Measurements from ENCODE around the gene PARL.
A peak's percentile ranks its signal among the peaks of the same experiment; 100 is the strongest.

Gene PARL

DNA sequence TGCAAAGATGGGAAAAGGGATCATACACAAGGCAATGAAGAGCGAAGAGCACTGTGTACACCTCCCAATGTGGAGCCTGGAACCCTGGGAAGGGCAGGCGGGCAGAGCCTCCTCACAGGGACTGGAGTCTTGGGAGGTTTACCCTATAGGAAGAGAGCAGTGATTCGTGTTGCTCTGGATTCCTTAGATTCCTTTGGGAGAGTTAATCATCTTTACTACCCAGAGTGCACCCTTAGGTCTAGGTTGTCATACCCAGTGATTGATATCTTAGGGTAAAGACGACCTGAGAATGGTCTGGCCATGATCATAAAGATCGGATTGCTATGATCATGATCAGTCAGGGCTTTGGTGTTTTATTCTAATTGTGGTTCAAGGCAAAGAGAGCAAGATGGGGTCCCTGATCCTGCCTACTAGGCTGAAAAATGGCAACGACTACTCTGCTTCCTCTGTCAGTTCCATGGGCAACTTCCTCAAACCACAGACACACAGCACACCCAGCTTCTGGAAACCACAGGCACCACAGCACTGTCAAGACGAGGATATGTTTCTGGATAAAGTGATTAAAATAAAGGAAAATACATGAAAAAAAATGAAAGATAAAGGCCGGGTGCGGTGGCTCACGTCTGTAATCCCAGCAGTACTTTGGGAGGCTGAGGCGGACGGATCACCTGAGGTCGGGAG is 38.9 kb downstream of the PARL start:
- DNase-seq, result no peak

DNA sequence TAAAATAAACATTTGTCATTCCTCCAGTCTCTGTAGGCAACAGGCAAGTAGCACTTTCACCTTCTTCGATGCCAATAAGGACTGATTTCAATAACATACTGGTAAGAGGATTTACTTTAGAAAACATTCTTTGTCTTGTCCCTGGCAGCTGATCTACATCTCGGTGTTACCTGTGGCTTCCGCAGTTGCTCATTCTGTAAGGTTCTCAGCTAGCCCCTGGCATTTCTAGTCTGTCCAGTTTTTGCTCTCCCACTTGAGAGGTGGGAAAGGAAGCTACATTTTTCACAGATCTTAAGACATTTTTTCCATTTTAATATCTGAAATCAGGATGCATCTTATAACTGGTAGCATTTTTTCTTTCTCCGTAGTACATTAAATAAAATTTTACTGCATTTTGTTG is 39.6 kb downstream of the PARL start:
- no peak for DNase-seq

DNA sequence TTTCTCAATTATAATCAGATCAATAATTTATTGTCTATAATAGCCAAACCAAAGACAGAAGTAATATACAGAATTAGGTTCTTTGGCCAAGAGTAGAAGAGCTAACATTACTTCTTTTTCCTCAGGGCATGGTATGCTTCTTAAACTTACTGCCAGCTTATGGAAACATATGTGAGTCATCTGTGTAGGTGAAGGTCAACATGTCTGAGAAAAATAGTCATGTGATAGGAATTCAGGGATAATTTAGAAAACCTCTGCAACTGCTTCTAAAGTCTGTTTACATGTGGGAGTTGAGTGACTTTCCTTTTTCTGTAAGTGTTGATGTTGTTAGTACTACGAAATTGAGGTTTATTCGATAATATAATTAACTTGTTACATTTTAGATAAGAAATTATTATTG is 40.1 kb downstream of the PARL start:
- no peak for DNase-seq

DNA sequence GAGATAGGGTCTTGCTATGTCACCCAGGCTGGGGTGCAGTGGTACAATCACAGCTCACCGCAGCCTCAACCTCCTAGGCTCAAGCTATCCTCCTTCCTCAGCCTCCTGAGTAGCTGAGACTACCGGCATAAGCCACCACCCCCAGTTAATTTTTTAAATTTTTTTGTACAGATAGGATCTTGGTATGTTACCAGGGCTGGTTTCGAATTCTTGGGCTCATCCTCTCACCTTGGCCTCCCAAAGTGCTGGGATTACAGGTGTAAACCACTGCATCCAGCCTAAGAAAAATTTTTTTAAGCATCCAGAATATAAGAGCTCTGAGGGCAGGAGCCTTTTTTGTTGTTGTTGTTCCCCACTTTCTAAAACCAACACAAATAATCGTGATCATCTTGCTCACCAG is 44.9 kb downstream of the PARL start:
- DNase-seq, result no peak

DNA sequence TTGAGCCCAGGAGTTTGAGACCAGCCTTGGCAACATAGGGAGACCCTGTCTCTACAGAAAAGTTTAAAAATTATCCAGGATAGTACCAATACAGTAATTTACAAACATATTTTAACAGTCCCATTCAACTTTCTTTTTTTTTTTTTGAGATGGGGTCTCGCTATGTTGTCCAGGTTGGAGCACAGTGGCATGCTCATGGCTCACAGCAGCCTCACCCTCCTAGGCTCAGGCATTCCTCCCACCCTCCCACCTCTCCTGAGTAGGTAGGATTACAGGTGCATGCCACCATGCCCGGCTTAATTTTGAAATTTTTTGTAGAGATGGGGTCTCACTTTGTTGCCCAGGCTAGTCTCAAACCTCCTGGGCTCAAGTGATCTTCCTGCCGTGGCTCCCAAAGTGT is 46.8 kb downstream of the PARL start:
- DNase-seq, result no peak

DNA sequence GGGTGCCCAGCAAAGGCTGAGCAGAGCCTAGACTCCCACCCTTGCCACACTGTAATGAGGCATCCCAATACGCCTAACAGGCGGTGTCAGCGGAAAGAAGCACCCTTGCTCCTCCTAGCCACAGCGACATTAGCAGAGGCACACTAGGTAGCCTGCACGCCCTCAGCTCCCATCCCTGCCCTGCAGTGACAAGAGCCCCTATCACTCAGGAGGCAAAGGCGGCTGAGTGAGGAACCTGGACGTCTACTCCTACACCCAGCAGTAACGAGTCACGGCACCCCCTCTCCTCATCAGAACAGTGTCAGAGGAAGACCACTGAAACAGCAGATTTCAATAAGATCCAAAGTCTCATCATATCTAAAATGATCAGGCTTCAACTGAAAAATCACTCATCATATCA is 47.3 kb downstream of the PARL start:
- no peak for DNase-seq

DNA sequence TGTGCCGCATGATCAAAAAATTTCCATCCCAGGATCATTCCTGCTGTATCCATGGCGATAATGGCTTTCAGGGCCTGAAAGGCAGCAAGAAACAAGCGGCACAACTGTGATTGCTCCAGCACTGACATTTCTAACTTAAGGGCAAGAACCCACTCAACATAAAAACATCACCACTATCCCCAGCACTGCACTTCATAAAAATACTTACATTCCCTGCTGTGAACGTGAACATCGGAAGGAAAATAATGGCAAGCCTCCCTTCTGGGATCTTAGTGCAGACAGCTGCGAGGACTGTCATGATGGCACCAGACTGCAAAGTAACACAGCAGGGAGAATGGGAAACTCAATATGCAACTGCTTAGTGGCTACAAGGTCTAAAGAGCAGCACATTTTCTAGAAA is 51.2 kb downstream of the PARL start:
- no peak for DNase-seq

DNA sequence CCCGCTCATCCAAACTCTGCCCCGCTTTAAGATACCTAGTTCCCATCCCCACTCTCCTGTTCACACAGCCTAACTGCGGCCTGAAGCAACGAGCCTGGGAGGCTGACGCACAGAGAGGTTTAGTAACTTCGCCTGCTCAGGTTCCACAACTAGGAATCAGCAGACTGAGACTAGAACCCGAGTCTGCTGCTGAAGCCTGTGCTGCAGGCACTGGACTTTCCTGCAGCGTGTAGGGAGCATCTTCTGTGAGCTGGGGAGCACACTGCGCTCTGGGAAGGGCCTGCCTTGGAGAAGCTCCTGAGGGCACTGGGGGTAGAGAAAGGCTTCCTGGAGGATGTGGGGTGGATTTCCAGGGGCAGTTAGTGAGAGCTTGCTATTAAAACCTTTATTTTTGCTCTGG is 54.5 kb downstream of the PARL start:
- DNase-seq, result no peak

DNA sequence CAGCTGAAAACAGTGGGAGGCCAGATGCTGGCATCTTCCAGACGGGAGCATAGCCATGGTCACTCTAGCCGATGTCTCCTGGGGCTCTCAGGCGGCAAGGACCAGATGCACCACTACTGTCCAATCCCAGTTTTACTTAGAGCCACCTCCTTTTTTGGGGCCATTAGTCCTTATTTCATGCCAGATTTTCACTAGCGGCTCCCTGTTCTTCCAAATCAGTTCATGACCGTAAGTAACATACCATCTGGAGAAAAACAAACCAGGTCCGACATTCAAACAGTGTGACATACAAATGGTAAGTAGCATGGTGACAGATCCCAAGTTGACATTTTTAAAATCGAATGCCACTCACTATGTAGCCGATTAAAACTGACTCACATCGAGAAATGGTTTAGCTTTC is 55.2 kb downstream of the PARL start:
- no peak for DNase-seq

DNA sequence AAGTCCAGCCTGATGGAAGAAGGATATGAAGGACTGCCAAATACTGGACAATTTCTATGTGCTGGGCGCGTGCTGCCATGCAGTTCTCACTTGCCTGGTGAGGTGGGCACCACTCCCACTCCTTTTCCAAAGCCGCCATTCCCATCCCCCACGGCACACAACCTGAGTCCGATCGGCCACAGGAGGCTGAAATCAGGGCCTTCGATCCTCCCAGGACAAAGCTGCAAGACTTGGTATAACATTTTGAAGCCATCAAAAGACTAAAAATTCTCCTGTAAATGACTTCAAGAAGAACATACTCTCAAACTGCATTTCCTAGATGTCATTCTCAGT is 56.2 kb downstream of the PARL start:
- DNase-seq, result no peak

DNA sequence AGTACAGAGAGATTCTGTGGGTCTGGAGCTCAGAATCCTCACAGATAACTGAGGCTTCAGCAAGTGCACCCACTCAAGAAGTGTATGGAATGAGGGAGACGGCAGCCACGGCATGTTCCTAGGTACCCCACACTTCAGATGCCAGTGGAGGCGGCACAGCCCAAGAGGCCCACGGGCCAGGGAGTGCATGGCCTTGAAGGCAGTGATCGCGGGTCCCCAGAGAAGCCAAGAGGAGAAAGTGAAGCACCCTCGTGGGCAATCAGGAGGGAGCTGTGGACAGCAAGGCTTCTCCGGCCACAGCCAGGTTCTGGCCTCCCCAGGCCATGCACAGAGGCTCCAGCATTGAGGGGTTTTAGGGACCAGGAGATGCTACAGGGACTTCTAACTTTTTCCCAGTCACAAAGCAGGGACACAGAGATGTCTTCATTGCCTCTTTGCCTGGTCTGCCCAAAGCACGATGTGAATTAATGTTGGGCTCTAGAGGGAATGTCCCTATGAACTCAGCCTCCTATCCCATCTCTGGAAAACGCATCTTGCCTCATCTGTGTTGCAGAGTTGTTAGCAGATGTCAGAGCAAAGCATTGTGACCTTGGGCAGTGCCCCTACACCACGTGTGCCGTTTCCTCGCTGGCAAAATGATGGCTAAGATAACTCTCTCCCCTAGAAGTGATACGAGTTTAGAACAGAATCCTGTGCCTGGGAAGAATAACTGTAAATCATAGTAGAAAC is 56.7 kb downstream of the PARL start:
- DNase-seq, result no peak

DNA sequence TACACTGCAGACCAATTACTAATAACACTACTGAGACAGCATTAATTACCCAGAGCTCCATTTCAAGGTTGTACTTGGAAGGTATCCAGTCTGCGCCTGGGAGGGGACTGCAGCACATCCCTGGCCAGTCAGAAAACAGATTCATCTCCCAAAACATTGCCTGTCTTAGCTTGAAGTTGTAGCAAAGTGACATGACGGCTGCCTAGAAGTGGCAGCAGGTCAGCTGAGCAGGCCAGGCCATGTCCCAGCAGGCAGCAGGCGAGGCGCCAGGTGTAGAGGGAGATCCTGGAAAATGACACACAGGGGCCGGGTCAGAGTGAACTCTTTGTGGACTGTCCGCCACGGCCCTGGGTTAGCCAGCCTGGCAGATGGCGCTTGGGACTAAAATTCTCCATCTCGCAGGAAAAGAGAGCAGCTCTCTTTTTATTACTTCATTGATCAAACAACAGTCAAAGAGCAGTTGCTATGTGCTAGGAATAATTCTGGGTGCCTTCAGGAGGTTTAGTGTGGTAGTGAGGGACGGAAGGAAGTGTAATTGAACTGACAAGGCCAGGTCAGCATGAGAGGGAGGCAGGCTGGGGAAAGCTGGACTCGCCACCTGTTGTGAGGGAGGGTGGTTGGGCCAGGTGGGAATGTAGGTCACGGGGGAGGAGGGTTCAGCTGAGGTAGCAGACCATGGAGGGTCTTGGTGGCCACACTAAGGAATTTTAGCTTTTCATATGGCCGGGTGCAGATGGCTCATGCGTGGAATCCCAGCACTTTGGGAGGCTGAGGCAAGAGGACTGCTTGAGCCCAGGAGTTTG is 58.0 kb downstream of the PARL start:
- no peak for DNase-seq

DNA sequence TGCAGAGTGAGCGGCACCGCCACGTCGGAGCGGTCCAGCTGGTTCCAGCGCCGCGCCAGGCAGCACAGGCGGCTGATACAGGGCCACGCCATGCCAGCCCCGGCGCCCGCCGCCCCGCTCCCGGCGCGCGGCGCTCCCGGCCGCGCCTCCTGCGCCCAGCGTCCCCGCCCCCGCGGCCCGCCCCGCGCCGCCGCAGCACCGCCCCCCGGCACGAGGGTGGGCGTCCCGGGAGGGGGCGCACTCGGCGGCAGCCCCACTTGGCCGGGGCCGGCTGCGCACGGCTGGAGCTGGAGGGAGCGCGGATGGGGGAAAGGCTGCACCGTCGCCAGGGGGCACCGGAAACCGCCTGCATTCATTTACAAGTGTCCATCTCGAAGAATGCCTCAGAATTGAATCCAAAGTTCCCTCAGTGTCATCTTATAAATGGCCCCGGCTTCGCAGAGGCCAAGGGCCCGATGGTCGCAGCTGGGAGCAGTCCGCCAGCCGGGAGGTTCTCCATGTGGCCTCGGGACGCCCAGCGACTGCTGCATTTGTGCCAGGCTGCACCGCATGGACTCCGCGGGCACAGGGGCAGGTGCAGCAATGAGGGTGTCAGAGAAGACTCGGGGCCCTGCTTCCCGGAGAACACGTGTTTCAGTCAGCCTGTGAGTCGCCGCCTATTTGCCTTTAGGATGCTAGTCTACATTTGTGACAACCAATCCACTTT is 59.1 kb downstream of the PARL start, which contains the start of gene MAP6D1:
Gene MAP6D1, minus strand, starts transcription at position 122 of the 706 bp plus-strand sequence. Its CDS starts 30 bp downstream, at position 92.
- peak; percentile 47 for DNase-seq

DNA sequence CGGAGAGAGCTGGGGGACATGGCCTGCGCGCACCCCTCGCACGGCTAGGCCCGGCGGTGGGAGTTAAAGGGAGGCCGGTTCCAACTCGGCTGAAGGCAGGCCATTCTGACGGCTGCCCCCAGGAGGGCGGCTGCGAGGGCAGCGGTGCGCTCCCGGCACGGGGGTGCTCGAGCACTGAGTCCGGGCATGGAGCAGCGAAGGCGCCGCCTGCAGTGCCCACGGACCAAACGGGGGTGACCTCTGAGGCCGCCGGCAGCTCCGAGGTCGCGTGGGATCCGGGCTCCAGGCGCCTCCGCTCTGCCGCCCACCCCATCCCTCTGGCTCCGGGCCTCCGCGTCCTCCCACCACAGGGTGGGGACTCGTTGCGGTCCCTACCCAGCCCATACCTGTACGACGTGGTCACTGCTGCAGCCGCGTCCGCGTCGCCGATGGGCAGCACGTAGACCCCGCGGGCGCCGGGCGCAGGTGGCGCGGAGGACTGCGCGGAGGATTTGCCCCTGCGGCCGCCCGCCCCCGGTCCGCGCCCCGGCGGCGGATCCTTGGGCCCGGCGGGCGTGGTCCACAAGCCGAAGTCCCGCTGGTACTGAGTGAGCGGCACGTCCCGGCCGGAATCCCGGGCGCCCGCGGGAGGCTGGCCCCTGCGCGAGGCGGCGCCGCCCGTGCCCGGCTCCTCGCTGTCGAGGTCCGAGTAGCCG is 59.8 kb downstream of the PARL start:
- DNase-seq, result peak; percentile 34

DNA sequence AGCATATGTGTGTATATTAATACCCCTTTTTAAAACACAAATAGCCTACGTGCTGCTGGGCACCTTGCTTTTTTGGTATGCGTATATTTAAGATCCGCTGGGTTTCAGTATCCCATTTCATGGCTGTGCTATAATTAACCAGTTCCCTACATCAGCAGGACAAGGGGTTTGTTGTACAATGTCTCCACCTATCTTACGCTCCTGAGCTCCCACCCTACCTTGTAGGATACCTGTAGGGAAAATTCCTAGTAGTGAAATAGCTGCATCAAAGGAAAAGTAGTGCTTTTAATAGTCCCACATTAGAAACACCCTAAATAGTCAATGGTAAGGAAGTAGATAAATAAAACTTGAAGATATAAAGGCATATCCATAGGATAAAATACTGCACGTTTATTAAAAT is 60.7 kb downstream of the PARL start:
- no peak for DNase-seq

DNA sequence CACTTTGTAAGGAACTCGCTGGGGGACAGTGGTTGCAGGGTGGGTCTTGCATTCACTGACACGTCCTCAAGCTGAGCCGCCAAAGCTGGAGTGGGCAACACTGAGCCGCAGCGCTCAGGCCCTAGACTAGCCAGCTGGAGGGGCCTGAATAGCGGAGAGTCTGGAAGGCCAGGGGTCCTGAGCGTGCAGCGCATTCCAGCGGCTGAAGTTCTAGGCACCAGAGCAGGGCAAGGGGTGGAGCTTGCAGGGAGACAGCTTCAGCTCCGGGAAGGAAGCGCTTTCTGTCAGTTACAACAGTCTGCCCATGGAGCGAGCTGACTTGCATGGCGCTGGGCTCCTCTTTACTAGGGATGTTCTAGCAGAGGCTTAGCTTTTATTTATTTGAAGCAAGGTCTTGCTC is 62.0 kb downstream of the PARL start:
- no peak for DNase-seq

DNA sequence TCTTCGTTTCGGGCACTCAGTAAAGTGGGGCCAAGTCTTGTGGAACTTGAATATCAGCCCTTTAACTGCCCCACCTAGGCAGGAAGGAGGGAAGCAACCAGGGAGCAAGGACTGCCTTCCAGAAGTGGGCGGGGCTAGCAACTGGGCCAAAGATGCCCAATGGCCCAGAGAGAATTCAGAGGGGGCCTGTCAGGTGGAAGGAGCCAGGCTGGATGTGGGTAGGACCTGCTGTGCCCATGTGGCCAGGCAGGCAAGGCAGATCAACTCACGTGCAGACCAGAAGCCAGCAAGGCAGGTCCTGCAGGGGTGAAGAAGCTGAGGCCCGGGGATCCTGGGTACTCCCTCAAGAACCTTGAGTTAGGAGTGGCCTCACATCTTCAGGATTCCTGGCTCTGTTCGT is 64.8 kb downstream of the PARL start:
- no peak for DNase-seq

DNA sequence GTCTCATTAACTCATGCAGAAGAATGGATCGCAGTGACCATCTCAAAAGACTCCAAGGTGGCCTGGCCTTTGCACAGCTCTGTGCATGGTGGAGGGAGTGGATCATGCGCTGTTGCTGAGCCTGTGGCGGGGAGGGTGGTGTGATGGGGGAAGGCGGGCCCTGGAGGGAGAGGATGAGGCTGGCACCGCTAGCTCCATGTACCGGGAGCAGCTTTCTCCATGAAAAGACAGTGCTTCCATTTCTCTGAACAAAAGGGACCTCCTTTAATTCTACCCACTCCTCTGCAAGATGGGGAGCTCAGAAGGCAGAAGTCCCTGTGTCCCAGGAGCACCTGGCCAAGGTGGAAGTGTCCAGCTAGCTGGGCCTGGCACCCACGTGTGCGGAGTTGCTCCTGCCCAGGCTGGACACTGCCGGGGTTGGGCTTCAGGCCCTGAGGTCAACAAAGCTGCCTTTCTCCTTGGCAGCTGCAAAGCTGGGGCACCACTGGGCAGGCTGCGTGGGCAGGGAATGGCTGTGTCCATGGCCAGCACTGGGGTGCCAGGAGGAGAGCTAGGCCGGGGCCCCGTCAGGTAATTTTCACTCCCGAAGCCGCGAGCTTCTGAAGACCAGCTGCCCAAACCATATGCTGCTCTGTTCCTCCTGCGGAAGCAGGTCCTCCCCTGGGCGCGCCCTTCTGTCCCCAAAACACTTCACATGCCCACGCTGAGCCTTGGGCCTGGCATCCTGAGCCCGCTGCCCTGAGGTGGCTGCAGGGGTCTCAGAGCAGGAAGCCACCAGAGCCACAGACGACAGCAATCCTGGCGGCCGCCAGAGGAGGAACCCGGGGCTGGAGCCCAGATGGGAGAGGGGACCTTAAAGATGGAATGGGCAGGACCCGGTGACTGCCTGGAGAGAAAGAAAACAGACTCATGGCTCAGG is 65.7 kb downstream of the PARL start:
- DNase-seq, result no peak

DNA sequence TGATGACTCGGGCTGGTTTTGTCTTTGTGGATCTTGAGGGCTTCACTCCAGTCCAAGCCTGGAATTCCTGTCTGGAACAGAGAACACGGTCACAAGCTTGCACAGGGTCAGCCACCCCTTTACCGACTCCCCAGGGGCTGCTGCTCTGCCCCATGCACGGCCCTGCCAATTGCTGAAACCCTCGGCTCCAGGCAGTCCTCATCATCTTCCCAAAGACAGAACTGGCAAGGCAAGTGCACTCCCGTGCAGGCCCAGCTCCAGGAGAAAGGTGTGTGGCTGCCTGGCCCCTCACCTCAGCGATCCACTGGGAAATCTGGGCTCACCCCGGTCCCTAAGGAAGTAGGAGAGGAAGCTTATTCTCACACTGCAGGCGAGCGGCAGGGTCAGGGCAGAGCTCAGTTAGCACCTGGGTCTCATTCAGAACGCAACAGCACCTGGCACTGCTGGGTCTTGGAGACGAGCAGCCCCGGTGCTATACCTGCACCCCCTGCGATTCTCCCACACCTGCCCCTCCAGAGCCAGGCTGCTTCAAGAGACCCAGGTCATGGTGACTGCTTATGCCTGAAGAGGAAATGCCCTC is 66.5 kb downstream of the PARL start:
- DNase-seq, result no peak

DNA sequence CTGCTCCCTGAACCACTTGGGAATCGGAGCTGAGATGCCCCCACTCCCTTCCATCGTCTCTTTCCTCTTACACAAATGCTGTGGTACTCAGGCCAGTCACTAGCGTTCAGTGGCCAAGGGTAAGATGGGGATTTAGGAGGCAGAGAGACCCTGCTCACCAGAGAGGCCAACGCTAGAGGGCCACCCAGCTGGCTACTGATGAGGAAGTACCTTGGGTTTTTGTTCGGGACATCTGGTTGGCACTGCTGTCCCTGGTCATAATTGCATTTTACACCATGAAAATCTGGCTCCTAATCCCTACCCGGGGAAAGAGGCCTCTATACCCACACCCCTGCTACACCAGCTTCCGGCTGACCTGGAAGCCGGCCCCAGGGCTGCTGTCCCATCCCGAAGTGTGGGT is 67.0 kb downstream of the PARL start:
- DNase-seq, result no peak
